GM20431 (cell line): Measurements from ENCODE around the gene PRKCH.

Experiments
- in situ Hi-C: fragments of 300-500 bp; cut with MseI, MboI; formaldehyde crosslinking; loops from one replicate; pipeline ENCODE4 v1.15.0; 2020; ENCODE audit warnings: low sequenced_read_pairs; ENCODE audit not compliant: unreplicated experiment

The PRKCH gene

GRCh38 chr14:61321385-61322010 is at the start of gene PRKCH:
PRKCH (plus strand) TSS chr14:61321579; CDS start chr14:61322102, 523 bp downstream.
- in situ Hi-C loops: no loop called here

GRCh38 chr14:61277232-61277631 is 44.1 kb upstream of the PRKCH start:
- in situ Hi-C loops: no loop called here

- in situ Hi-C loops: no loop called here
These were observed 43.6 kb upstream of the PRKCH start for GRCh38 chr14:61277784-61278183.

- in situ Hi-C loops: no loop called here
These were observed 42.3 kb upstream of the PRKCH start for GRCh38 chr14:61279082-61279481.

- in situ Hi-C loops: no loop called here
These were observed 41.3 kb upstream of the PRKCH start for GRCh38 chr14:61280092-61280525.

- in situ Hi-C loops: no loop called here
These were observed 40.7 kb upstream of the PRKCH start for GRCh38 chr14:61280526-61281185.

- in situ Hi-C loops: no loop called here
These were observed 40.0 kb upstream of the PRKCH start, which contains the start of gene TMEM30B for GRCh38 chr14:61281186-61281947. TMEM30B (minus strand) TSS chr14:61281338; CDS start chr14:61281147, 191 bp downstream.

- in situ Hi-C loops: no loop called here
These were observed 39.5 kb upstream of the PRKCH start for GRCh38 chr14:61281948-61282275.

- in situ Hi-C loops: no loop called here
These were observed 38.6 kb upstream of the PRKCH start for GRCh38 chr14:61282746-61283145.

- in situ Hi-C loops: no loop called here
These were observed 37.4 kb upstream of the PRKCH start for GRCh38 chr14:61284001-61284400.

GRCh38 chr14:61285364-61285763 is 36.0 kb upstream of the PRKCH start:
- in situ Hi-C loops: no loop called here

- in situ Hi-C loops: no loop called here
These were observed 34.2 kb upstream of the PRKCH start for GRCh38 chr14:61287196-61287595.

GRCh38 chr14:61288228-61288627 is 33.2 kb upstream of the PRKCH start:
- in situ Hi-C loops: no loop called here

- in situ Hi-C loops: no loop called here
These were observed 32.7 kb upstream of the PRKCH start for GRCh38 chr14:61288720-61289119.

GRCh38 chr14:61290701-61291100 is 30.7 kb upstream of the PRKCH start:
- in situ Hi-C loops: no loop called here

GRCh38 chr14:61296151-61296550 is 25.2 kb upstream of the PRKCH start:
- in situ Hi-C loops: no loop called here

- in situ Hi-C loops: no loop called here
These were observed 24.5 kb upstream of the PRKCH start for GRCh38 chr14:61296719-61297502.

GRCh38 chr14:61297581-61297980 is 23.8 kb upstream of the PRKCH start:
- in situ Hi-C loops: no loop called here

GRCh38 chr14:61298824-61299223 is 22.6 kb upstream of the PRKCH start:
- in situ Hi-C loops: no loop called here

- in situ Hi-C loops: no loop called here
These were observed 21.2 kb upstream of the PRKCH start for GRCh38 chr14:61300209-61300608.
